Panc1 (cell line): ENCODE results near the gene ST3GAL6.

Experiments
- CTCF ChIP-seq: fragments of 450-650 bp; IDR thresholded peaks from 2 replicates; pipeline ENCODE4 v1.5.1; 2017; ENCODE audit warnings: mild to moderate bottlenecking
- POLR2AphosphoS5 ChIP-seq: IDR thresholded peaks from 2 replicates; pipeline ENCODE4 v1.6.1; 2012; ENCODE audit warnings: mild to moderate bottlenecking, low read depth, low read length, moderate library complexity
- SIN3A ChIP-seq: IDR thresholded peaks from 2 replicates; pipeline ENCODE4 v1.6.1; 2012; ENCODE audit warnings: low read depth, mild to moderate bottlenecking, low read length, moderate library complexity, borderline replicate concordance; ENCODE audit not compliant: insufficient read depth
- TF ChIP-seq, protein P1 (sequence below), 2 experiments: IDR thresholded peaks; 2 replicates each; pipeline ENCODE4 v1.6.1; 2011 to 2012; ENCODE audit warnings: low read depth in 2 of 2, control low read depth in 1 of 2, low read length in 1 of 2, mild to moderate bottlenecking in 1 of 2, moderate library complexity in 1 of 2; ENCODE audit not compliant: insufficient read depth in 1 of 2

GRCh38 chr3:98770261-98771039 is 7.3 kb downstream of the ST3GAL6 start:
- TF ChIP-seq SIN3A (no peak), CTCF (no peak), POLR2AphosphoS5 (no peak)
- TF ChIP-seq, protein P1, sequence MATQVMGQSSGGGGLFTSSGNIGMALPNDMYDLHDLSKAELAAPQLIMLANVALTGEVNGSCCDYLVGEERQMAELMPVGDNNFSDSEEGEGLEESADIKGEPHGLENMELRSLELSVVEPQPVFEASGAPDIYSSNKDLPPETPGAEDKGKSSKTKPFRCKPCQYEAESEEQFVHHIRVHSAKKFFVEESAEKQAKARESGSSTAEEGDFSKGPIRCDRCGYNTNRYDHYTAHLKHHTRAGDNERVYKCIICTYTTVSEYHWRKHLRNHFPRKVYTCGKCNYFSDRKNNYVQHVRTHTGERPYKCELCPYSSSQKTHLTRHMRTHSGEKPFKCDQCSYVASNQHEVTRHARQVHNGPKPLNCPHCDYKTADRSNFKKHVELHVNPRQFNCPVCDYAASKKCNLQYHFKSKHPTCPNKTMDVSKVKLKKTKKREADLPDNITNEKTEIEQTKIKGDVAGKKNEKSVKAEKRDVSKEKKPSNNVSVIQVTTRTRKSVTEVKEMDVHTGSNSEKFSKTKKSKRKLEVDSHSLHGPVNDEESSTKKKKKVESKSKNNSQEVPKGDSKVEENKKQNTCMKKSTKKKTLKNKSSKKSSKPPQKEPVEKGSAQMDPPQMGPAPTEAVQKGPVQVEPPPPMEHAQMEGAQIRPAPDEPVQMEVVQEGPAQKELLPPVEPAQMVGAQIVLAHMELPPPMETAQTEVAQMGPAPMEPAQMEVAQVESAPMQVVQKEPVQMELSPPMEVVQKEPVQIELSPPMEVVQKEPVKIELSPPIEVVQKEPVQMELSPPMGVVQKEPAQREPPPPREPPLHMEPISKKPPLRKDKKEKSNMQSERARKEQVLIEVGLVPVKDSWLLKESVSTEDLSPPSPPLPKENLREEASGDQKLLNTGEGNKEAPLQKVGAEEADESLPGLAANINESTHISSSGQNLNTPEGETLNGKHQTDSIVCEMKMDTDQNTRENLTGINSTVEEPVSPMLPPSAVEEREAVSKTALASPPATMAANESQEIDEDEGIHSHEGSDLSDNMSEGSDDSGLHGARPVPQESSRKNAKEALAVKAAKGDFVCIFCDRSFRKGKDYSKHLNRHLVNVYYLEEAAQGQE (IDR thresholded peaks at IDR 0.05; ENCODE audit: insufficient read depth in 1 of 2, low read depth in 2 of 2, low read length in 1 of 2) = no peak
